ENCODE data around the gene RNASET2.
A peak's percentile ranks its signal among the peaks of the same experiment; 100 is the strongest.

Gene RNASET2

GRCh38 chr6:166947251-166947650, 9.1 kb downstream of the RNASET2 start:
- ATAC-seq (no peak), DNase-seq (no peak)

GRCh38 chr6:166946125-166946524, 10.2 kb downstream of the RNASET2 start:
- no peak for DNase-seq
- no peak for ATAC-seq

GRCh38 chr6:166944666-166945256, 11.6 kb downstream of the RNASET2 start:
- no peak for DNase-seq
- no peak for ATAC-seq

GRCh38 chr6:166942393-166943168, 13.8 kb downstream of the RNASET2 start:
- ATAC-seq (peak; percentile 79), DNase-seq (peak; percentile 43)

GRCh38 chr6:166940643-166941068, 15.7 kb downstream of the RNASET2 start:
- ATAC-seq (no peak), DNase-seq (no peak)

GRCh38 chr6:166939894-166940293, 16.5 kb downstream of the RNASET2 start:
- DNase-seq (no peak), ATAC-seq (no peak)

- no peak for DNase-seq
- ATAC-seq, result no peak
Observed at GRCh38 chr6:166939345-166939744, 17.0 kb downstream of the RNASET2 start.

- DNase-seq (no peak), ATAC-seq (no peak)
Observed at GRCh38 chr6:166938704-166939103, 17.6 kb downstream of the RNASET2 start.

- ATAC-seq, result no peak
- no peak for DNase-seq
Observed at GRCh38 chr6:166938150-166938549, 18.2 kb downstream of the RNASET2 start.

GRCh38 chr6:166937746-166938145, 18.6 kb downstream of the RNASET2 start:
- DNase-seq (no peak), ATAC-seq (no peak)

- ATAC-seq, result peak; percentile 59
- no peak for DNase-seq
Observed at GRCh38 chr6:166936079-166936787, 20.1 kb downstream of the RNASET2 start.

GRCh38 chr6:166935353-166935752, 21.0 kb downstream of the RNASET2 start:
- DNase-seq, result no peak

GRCh38 chr6:166934174-166934573, 22.2 kb downstream of the RNASET2 start:
- no peak for ATAC-seq

More at GRCh38 chr6:166935353-166935752, 21.0 kb downstream of the RNASET2 start:
- ATAC-seq, result no peak

GRCh38 chr6:166933396-166933795, 23.0 kb downstream of the RNASET2 start:
- DNase-seq, result no peak
- ATAC-seq, result no peak

More at GRCh38 chr6:166934174-166934573, 22.2 kb downstream of the RNASET2 start:
- DNase-seq, result no peak

GRCh38 chr6:166932616-166933015, 23.7 kb downstream of the RNASET2 start:
- no peak for ATAC-seq
- no peak for DNase-seq

- ATAC-seq (no peak), DNase-seq (no peak)
Observed at GRCh38 chr6:166932116-166932515, 24.2 kb downstream of the RNASET2 start.

GRCh38 chr6:166931426-166931970, 24.9 kb downstream of the RNASET2 start:
- DNase-seq (no peak), ATAC-seq (no peak)

GRCh38 chr6:166930354-166930891, 25.9 kb downstream of the RNASET2 start:
- ATAC-seq, result no peak
- DNase-seq, result no peak

GRCh38 chr6:166929542-166930189, 26.7 kb downstream of the RNASET2 start:
- DNase-seq, result no peak

GRCh38 chr6:166928644-166929541, 27.5 kb downstream of the RNASET2 start:
- no peak for ATAC-seq
- no peak for DNase-seq

More at GRCh38 chr6:166929542-166930189, 26.7 kb downstream of the RNASET2 start:
- no peak for ATAC-seq
